ENCODE data around the gene B3GNT5.

The B3GNT5 gene

GRCh38 chr3:183296944-183297343, 43.9 kb downstream of the B3GNT5 start:
- no peak for FAIRE-seq

GRCh38 chr3:183298701-183299153, 45.7 kb downstream of the B3GNT5 start:
- no peak for FAIRE-seq

- no peak for FAIRE-seq
Measured at GRCh38 chr3:183299976-183300375, 46.9 kb downstream of the B3GNT5 start.

GRCh38 chr3:183300996-183301562, 48.0 kb downstream of the B3GNT5 start:
- FAIRE-seq: no peak

- no peak for FAIRE-seq
Measured at GRCh38 chr3:183301937-183302580, 49.0 kb downstream of the B3GNT5 start.

- FAIRE-seq: no peak
Measured at GRCh38 chr3:183303690-183304089, 50.6 kb downstream of the B3GNT5 start.

- no peak for FAIRE-seq
Measured at GRCh38 chr3:183306798-183307671, 54.0 kb downstream of the B3GNT5 start.

GRCh38 chr3:183307749-183308148, 54.7 kb downstream of the B3GNT5 start:
- FAIRE-seq: no peak

- FAIRE-seq: no peak
Measured at GRCh38 chr3:183308751-183309150, 55.7 kb downstream of the B3GNT5 start.

GRCh38 chr3:183309276-183309675, 56.2 kb downstream of the B3GNT5 start:
- no peak for FAIRE-seq

- FAIRE-seq: no peak
Measured at GRCh38 chr3:183310936-183311335, 57.9 kb downstream of the B3GNT5 start.

- no peak for FAIRE-seq
Measured at GRCh38 chr3:183312433-183312832, 59.4 kb downstream of the B3GNT5 start.

- FAIRE-seq: no peak
Measured at GRCh38 chr3:183313351-183313750, 60.3 kb downstream of the B3GNT5 start.

- no peak for FAIRE-seq
Measured at GRCh38 chr3:183313764-183314163, 60.7 kb downstream of the B3GNT5 start.

- FAIRE-seq: no peak
Measured at GRCh38 chr3:183315739-183316138, 62.7 kb downstream of the B3GNT5 start.

GRCh38 chr3:183317271-183317670, 64.2 kb downstream of the B3GNT5 start:
- no peak for FAIRE-seq

GRCh38 chr3:183317886-183318865, 65.1 kb downstream of the B3GNT5 start:
- no peak for FAIRE-seq

- FAIRE-seq: no peak
Measured at GRCh38 chr3:183318877-183319276, 65.8 kb downstream of the B3GNT5 start.

- FAIRE-seq: no peak
Measured at GRCh38 chr3:183319371-183319770, 66.3 kb downstream of the B3GNT5 start.

All from G401.6 (cell line).